ENCODE results near the gene MUS81.
"Not testable (repeated sequence)": the region's sequence is repeated elsewhere in the genome, so short reads cannot be mapped to it uniquely, and the experiment has no call there.

The MUS81 gene

DNA sequence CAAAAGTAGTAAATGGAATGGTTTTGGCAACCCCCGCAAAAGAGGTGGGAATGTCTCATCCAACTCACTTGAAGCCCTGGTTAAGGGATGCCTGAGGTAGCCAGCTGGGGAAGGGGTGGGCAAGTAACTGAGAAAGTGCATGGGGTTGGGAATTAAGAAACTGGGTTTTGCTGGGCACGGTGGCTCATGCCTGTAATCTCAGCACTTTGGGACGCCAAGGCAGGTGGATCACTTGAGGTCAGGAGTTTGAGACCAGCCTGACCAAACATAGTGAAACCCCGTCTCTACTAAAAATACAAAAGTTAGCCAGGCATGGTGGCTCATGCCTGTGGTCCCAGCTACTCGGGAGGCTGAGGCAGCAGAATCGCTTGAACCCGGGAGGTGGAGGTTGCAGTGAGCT lies 11.5 kb upstream of the MUS81 start:
- DNase-seq (ENCODE audit: low read depth), result not testable (repeated sequence)

DNA sequence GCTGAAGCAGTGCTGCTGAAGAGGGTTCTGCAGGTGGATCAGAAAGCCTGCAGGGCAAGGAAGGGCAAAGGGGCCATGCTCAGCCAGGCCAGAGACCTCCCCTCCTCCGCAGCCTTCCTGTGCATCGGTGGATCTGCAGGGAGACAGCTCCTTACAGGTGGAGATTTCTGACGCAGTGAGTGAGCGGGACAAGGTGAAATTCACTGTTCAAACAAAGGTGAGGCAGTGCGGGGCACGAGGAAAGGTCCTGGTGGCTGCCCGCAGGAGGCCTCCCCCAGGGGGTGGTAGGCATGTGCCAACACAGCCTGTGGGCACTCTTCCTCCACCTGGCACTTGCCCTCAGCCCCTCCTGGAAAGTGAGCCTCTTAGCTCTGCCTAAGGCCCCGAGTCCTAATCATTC lies 10.9 kb upstream of the MUS81 start:
- DNase-seq (ENCODE audit: low read depth), result no peak

DNA sequence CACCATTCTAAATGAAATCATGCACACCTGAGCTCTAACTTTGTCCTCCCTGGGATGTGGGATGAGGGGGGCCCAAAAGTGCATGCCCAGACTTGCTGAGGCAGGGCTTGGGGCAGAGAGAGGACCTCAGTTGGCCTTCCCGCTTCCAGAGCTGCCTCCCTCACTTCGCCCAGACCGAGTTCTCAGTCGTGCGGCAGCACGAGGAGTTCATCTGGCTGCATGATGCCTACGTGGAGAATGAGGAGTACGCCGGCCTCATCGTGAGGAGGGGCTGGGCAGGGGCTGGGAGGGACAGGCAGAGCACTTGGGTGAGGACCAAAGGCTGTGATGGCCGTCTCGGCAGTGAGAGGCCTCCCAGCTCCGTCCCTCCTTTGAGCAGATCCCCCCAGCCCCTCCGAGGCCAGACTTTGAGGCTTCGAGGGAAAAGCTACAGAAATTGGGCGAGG lies 10.4 kb upstream of the MUS81 start:
- DNase-seq (ENCODE audit: low read depth), result no peak

DNA sequence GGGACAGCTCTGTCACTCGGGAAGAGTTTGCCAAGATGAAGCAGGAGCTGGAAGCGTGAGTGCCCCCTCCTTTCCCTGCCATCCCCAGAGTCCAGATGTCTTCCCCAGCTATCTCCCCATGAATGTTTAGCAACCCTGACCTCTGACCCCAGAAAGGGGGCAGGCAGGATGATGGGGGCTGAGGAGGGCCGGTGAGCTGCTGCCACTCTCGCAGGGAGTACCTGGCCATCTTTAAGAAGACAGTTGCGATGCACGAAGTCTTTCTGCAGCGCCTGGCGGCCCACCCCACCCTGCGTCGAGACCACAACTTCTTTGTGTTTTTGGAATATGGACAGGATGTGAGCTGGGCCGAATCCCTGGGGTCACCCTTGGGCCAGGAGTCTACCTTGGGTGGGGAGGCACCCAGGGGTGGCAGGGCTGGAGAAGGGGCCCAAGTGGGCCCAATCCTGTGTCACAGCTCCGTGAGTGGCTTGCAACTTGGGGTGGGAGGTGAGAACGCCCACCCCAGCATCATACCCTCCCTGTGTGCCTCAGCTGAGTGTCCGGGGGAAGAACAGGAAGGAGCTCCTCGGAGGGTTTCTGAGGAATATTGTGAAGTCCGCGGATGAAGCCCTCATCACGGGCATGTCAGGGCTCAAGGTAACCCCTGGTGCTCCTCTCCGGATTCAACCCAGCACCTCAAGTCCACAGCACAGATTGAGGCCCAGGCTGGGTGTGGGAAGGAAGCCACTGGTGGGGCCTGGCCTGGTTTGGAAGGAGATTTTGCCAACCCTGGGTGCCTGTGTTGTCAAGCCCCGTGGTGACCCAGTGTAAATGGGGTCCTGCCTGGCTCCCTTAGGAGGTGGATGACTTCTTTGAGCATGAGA lies 9.8 kb upstream of the MUS81 start:
- no peak for DNase-seq (ENCODE audit: low read depth)

DNA sequence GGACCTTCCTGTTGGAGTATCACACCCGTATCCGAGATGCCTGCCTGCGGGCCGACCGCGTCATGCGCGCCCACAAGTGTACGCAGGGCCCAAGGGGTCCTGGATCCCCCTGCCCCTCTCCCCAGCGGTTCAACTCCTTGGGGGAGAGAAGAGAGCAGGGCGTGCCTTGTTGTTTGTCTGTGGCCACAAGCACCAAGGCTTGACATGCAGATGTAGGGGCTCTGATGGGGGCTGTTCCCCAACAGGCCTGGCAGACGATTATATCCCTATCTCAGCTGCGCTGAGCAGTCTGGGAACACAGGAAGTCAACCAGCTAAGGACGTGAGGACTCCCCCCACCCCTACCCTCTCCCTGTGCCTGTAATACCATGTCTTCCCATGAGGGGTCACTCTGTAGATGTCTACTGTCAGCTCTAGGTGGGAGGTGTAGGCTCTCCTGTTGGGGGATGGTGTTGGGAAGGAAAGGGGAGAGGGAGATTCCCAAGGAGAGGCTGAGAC lies 9.1 kb upstream of the MUS81 start:
- no peak for DNase-seq (ENCODE audit: low read depth)

DNA sequence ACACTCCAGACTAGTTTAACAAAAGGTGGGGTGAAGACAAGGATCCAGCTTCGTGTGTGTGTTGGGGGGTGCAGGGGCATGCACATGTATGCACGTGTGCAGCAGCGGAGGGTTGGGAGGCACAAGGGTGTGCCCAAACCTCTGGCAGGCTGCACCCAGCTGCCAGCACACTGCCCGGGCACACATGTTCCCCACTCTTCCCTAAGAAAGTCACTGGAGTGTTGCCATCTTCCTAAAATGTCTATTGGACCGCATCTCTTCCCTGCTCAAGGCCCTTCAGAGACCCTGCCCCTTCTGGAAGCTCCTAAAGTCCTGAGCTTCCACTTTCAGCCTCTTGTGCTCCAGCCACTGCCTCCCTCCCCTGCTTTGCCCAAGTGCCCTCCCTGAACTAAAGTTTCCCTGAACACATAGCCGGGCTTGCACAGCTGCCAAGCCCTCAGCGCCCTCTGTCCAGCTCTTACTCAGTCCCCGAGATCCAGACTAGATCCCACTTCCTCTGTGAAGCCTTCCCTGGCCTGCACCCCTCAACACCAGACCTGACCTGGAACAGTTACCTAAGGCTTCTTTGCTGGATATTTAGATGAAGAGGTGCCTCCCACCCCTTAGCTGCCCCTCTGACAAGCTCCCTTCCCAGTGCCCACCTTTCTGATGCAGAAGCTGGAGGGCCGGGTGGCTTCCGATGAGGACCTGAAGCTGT lies 8.3 kb upstream of the MUS81 start:
- no peak for DNase-seq (ENCODE audit: low read depth)

DNA sequence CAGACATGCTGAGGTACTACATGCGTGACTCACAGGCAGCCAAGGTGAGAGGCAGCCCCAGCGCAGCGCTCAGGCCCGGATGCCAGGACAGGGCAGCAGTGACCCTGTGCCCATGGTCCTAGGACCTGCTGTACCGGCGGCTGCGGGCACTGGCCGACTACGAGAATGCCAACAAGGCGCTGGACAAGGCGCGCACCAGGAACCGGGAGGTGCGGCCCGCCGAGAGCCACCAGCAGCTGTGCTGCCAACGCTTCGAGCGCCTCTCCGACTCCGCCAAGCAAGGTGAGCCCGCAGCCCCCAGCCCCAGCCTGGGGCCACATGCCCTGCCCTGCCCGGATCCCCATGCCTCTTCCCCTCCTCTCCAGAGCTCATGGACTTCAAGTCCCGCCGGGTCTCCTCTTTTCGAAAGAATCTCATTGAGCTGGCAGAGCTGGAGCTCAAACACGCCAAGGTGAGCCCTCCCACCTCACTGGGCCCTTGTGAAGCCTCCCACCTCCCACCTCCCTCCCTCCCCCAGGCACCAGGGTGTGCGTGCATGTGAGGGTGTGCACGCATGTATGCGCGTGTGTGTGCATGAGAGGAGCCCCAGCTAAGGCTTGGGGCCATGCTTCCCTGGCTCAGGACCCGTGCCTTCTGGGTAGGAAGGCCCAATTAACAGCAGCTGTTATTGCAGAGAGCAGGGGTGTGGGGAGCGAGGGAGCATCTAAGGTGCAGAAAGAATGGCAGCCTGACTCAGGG lies 7.6 kb upstream of the MUS81 start:
- DNase-seq (ENCODE audit: low read depth), result no peak

DNA sequence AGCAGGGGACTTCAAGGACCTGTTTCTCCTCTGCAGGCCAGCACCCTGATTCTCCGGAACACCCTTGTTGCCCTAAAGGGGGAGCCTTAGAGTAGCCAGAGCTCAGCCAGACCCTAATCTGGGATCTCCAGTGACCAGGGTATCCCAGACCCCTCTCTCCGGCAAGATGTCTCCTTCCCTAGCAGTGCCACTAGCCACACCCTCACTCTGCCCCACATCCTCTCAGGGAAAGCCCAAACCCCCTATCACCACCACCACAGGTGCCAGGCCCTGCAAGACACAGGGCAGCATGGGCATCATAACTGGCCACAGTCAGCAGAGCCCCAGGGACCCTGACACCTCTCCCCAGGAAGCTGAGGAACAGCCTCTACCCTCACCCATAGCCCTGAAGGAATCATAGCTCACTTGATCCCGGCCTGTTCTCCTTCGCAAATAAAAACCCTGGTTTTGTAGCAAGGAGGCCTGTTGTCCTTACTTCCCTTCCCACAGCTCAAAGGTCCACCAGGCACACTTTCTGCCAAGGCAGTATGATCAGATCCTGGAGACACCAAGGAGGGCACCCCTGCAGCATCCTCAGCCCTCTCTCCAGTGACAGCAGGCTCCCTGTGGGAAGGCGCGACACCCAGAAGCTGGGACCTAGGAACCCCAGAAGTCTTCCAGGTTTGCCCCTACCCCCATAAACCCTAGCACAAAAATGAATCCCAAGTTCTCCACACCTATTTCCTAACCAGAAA lies 6.8 kb upstream of the MUS81 start:
- DNase-seq (ENCODE audit: low read depth), result no peak

DNA sequence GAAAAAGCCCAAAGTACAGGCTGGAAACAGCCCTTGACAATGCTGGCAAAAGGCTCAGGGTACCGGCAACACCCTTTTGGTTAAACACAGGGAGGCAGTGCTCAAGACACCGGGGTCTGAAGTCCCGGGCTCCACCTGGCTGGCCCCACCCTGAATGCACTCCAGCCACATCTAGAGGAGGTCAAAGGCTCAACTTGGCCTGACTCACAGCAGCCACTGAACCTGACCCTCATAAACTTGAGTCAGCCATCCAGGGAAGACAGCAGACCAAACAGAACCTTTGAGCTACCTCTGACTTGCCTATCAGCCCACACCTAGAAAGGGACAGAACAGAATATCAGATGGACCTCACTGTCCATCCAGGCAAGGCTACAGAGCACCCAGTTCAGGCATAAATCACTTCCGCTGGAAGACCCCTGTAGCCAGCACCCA lies 6.1 kb upstream of the MUS81 start:
- DNase-seq (ENCODE audit: low read depth), result no peak

DNA sequence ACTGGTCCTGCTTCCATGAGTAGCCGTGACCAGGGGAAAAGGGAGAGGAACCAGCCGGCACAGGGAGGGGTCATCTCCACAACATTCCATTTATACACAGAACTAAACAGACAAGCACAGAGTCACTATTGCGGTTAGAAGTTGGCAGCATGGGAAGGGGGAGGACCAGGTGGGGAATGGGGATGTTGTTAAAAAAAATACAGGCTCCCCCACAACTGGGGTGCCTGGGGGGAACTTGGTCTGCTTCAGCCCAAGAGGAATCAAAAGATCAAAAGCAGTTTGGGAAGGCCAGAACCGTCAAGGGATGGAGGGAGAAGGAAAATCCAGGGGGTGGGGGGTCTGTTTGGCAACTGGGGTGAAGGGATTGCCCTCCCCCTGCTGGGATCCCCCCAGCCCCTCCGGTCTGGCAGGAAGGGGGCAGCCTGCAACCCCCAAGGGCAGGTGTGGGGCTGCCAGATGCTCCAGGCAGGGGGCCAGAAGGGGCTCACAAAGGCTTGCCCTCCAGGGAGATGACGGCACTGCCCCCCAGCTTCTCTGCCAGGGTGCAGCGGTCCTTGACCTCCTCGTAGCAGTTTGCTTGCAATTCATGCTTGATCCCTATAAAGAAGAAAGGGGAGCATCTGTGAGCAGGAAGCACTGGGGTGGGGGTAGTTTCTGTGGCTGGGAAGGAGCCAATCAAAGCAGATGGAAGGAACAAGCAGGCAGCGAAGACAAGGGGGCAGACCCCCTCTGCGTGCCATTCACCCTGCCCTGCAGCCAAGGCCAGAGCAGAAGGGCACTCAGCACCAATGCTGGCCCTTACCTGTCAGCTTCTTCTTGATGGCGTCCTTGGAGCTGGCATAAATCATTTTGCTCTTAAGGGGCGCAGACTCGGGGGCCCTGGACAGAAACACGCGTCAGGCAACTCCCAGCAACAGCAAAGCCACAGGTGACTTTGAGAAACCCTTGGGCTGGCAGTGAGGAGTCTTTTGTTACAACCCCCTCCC lies 5.1 kb upstream of the MUS81 start:
- no peak for DNase-seq (ENCODE audit: low read depth)

DNA sequence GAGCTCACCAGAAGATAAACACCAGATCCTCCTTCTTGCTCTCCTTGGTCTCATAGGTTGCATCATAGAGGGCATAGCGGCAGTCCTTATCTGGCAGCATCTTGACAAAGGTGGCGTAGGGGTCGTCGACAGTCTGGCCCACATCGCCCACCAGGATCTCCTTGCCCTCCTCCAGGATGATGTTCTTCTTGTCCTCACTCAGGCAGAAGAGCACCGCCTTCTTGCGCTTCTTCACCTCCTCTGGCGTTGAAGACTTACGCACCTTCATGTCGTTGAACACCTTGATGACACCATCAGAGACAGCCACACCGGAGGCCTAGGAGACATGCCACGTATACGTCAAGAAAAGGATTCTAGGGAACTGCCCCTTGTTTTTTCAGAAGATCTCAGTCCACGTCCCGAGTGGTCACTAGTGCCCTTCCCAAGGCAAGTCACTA lies 4.3 kb upstream of the MUS81 start:
- DNase-seq (ENCODE audit: low read depth), result no peak

DNA sequence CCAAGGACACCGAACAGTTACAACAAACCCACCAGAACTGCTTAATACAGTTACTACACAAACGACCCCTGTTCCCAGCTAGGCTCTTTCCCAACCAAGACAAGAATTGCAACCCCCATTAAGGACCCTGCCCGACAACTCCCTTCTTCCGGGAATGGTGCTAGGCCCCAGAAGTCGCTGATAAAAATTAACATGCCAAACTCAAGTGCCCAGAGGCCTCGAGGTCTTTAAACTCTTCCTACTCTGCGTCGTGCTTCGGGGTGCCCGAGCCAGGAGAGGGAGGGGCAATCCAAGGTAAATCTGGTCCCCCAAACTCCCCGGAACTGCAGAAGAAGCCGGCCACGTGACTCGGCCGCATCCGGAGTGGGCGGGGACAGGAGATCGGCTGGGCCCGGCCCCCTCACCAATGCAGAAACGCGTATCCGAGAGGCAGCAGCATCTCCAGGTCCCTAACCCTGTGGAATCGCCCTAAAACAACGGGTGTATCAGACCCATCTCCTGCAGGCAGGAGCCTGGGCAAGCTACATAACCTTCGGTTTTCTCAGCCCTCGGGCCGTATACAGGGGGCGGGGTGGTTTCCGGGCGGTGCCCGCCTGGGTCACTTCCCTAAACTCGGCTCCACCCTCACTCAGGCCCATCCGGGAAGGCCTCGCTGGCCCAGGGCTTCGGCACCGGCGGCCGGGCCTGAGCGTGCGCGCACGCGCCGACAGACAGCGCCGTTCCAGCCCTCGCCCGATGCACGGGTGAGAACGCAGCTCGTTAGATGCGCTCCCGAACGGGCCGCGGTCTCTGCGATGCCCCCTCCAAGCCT lies 3.3 kb upstream of the MUS81 start:
- no peak for DNase-seq (ENCODE audit: low read depth)

DNA sequence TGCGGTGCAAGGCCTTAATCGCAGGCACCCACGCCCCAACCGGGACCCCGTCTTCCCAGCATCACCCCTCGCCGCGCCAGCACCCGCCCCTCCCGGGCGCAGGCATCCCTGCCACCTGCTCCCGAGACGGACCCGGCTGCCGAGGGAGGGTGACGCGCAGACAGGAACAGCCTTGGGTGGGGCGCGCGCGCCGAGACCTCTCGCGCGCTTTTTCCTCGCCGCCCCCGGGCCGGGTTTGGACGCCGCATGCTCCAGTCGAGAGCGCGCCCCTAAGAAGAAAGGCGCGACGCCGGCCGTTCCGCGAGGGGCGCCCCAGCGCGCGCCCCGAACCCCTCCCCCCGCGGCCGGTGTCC lies 2.8 kb upstream of the MUS81 start:
- DNase-seq (ENCODE audit: low read depth), result no peak

DNA sequence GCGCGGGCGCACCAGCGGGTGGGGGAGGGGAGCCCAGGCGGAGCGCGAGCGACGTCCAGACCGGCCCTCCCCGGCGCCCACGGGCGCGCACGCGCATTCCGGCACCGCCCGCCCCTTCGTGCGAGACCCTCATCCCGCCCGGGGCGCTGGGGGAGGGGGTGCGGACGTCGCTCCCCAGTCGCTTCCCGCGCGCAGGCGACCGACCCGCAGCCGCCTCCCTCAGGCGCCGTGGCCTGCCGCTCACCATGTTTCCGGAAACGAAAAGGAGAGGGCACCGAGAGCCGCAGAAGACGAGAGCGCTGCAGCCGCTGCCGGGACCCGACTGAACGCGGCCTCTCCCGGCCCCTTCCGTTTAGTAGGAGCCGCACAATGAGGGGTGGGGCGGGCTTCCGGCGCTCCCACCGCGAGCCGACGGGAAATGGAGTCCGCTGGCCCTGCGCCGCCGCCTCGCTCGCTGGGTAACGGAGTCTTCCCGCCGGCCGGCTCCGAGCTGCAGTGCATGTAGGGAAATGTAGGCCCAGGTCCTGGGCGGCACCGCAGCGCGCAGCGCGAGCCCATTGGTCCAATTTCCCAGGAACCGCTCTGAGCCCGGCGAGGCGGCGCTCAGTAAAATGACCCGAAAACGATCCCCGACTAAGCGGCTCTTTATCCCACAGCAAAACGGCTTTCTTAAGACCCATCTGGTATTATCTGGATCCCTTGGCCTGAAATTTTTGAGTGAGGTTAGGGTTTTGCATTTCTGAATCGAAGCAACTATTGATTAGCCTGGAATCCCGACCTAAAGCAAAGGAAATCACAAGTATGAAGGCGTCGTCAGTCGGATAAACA lies 2.2 kb upstream of the MUS81 start, which contains the start of gene CFL1:
TSS of gene CFL1 (minus strand) at position 328 of the 828 bp plus-strand sequence. CDS start at position 247, 81 bp downstream.
- peak; percentile 82 for DNase-seq (ENCODE audit: low read depth)

DNA sequence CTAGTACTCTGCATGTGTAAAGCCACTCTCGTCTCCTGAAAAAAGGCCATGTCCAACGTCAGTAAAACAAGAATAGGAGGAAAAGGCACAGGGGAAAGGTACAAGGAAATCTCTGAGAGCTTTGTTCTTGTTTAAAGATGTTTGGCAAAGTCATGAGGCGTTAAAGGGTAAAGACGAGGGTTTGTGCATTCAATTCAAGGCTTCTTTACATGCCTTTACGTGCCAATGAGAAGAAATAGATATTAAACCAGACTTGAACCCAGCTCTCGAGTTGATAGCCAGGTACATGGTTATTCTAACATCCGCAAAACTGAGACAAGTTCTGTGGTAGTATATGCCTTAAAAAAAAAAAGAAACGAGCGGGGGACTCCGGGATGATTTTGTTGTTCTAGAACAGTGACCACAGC lies 1.5 kb upstream of the MUS81 start:
- DNase-seq (ENCODE audit: low read depth), result no peak

DNA sequence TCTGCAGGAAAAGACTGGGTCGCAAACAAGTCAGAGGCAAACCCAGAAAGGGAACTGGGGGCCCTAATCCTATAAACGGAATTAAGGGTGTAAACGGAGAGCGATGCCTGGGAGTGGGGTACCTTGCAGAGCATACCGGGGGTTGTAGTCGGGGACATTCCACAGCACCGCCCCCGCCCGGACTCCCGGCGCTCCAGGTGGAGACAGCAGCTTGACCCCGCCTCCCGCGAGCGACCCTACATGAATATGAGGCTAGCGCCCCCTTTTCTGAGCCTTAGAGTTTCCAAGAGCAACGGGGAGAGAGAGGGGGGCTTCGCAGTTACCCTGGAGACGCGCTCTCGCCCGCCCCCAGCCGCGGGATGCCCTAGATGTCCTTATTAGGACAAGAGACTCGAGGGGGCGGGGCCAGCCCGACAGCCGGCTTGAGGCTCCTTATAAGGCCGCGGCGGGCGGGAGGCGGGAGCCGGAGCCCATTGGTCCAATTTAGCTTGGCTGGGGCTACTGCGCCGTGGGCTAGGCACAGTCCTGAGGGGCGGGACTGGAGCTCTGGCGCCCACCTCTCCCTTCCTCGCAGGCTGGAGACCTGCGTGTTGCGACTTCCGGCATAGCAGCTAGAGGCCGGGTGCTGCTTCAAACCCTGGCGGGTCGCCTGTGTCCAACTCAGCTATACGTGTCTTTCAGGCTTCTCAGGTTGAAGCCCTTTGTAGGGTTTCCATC lies 980 bp upstream of the MUS81 start:
- DNase-seq (ENCODE audit: low read depth), result peak; percentile 88

DNA sequence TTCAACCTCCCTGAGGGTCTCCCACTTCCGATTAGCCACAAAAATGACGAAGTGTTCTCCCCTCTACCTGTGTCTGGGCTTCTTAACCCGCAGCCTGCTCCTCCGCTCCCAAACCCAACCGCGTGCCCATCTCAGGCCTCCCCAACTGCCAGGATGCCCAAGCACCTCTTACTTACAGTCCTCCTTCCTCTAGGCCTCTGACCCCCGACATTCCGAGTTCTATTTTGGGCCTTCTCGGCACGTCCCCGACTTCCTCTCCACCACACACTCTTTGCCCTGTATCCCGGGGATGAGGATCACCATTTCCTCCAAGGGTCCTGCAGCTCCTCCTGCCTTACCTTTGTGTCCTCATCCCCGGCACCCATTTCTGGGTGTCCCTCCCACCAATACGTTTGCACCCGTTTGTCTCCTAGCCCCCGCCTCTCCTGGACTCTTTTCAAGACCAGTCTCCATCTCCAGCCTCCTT lies 388 bp upstream of the MUS81 start:
- DNase-seq (ENCODE audit: low read depth), result no peak

DNA sequence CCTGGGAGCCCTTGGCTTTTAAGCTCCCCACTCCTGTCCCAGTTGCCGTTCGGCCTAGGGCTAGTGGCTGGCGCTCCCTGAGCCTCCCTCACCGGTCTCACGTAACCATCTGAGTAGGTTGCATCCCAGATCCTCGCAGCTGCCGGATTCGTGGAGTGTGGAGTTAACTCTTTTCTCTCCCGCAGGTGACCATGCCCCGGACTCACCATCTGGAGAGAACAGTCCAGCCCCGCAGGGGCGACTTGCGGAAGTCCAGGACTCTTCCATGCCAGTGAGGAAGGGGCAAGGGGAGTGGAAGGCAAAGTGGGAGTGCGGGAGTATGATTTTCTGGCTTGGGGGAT lies 902 bp downstream of the MUS81 start:
- no peak for DNase-seq (ENCODE audit: low read depth)
